Measurements from ENCODE around the gene ATAD3A.
A peak's percentile ranks its signal among the peaks of the same experiment; 100 is the strongest.
"Not testable (repeated sequence)": the region's sequence is repeated elsewhere in the genome, so short reads cannot be mapped to it uniquely, and the experiment has no call there.

Gene ATAD3A

GRCh38 chr1:1511533-1512285 is at the start of gene ATAD3A:
TSS of gene ATAD3A (plus strand) at chr1:1512162. CDS start at chr1:1512269, 107 bp downstream.
- DNase-seq, result peak; percentile 69

GRCh38 chr1:1462318-1462966 is 49.5 kb upstream of the ATAD3A start:
- DNase-seq, result no peak

GRCh38 chr1:1463312-1463711 is 48.6 kb upstream of the ATAD3A start:
- no peak for DNase-seq

- DNase-seq, result not testable (repeated sequence)
Observed at GRCh38 chr1:1468196-1468985, 43.6 kb upstream of the ATAD3A start.

GRCh38 chr1:1470626-1471388 is 41.2 kb upstream of the ATAD3A start:
- no peak for DNase-seq

- DNase-seq, result peak; percentile 65
Observed at GRCh38 chr1:1471389-1472052, 40.4 kb upstream of the ATAD3A start, which contains the start of gene ATAD3B. TSS of gene ATAD3B (plus strand) at chr1:1471765. CDS start at chr1:1471885, 120 bp downstream.

GRCh38 chr1:1472053-1472876 is 39.7 kb upstream of the ATAD3A start:
- DNase-seq, result not testable (repeated sequence)

GRCh38 chr1:1476011-1476410 is 36.0 kb upstream of the ATAD3A start:
- DNase-seq, result not testable (repeated sequence)

GRCh38 chr1:1477206-1477605 is 34.8 kb upstream of the ATAD3A start:
- DNase-seq, result no peak

GRCh38 chr1:1479547-1480487 is 32.1 kb upstream of the ATAD3A start:
- no peak for DNase-seq

- not testable (repeated sequence) for DNase-seq
Observed at GRCh38 chr1:1480488-1480867, 31.5 kb upstream of the ATAD3A start.

- not testable (repeated sequence) for DNase-seq
Observed at GRCh38 chr1:1481811-1482210, 30.2 kb upstream of the ATAD3A start.

- DNase-seq, result no peak
Observed at GRCh38 chr1:1482856-1483255, 29.1 kb upstream of the ATAD3A start.

GRCh38 chr1:1483714-1484113 is 28.2 kb upstream of the ATAD3A start:
- DNase-seq, result no peak

- not testable (repeated sequence) for DNase-seq
Observed at GRCh38 chr1:1484976-1485750, 26.8 kb upstream of the ATAD3A start.

GRCh38 chr1:1485755-1486317 is 26.1 kb upstream of the ATAD3A start:
- DNase-seq, result not testable (repeated sequence)

- no peak for DNase-seq
Observed at GRCh38 chr1:1487701-1488100, 24.3 kb upstream of the ATAD3A start.

- DNase-seq, result no peak
Observed at GRCh38 chr1:1489231-1489630, 22.7 kb upstream of the ATAD3A start.

GRCh38 chr1:1489861-1490260 is 22.1 kb upstream of the ATAD3A start:
- no peak for DNase-seq

Measured in NCI-H187 treated with DMSO at 0.1 percent for 48 hours (cell line).